CD4-positive, CD25-positive, alpha-beta regulatory T cell (primary cell): ENCODE measurements around the gene TULP4. TPM values are rescaled to one million over a fixed set of nuclear protein-coding genes. Genes with fewer than 3 reads are reported as not detected.
A peak's percentile ranks its signal among the peaks of the same experiment; 100 is the strongest.
"Not testable (repeated sequence)": the region's sequence is repeated elsewhere in the genome, so short reads cannot be mapped to it uniquely, and the experiment has no call there.

Experiments used
- ATAC-seq, 2 donors: fragments of 150-1000 bp; cut with Tn5 transposase; one replicate each; pipeline ENCODE4 v1.10.0; 2021; ENCODE audit warnings: low read depth in 2 of 2, moderate number of reproducible peaks in 2 of 2, moderate library complexity in 1 of 2
- DNase-seq, 3 donors: peaks; one replicate each; pipeline versions ENCODE4 v3.0.0 to v3.0.0-alpha.2; 2012 to 2022; ENCODE audit warnings: mixed read lengths in 1 of 3
- H3K27ac ChIP-seq: one replicate; pipeline ENCODE4 v1.7.0; 2013; ENCODE audit warnings: mild to moderate bottlenecking, low read length; ENCODE audit not compliant: insufficient read depth, poor library complexity, severe bottlenecking
- H3K27me3 ChIP-seq: one replicate; pipeline ENCODE4 v1.7.0; 2013; ENCODE audit warnings: low read length; ENCODE audit not compliant: control insufficient read depth, insufficient read depth
- H3K36me3 ChIP-seq: one replicate; pipeline ENCODE4 v1.7.0; 2013; ENCODE audit warnings: mild to moderate bottlenecking, low read length, moderate library complexity; ENCODE audit not compliant: control insufficient read depth, insufficient read depth
- H3K4me1 ChIP-seq: 2 replicates; pipeline ENCODE4 v1.7.0; 2013; ENCODE audit warnings: mild to moderate bottlenecking, low read length; ENCODE audit not compliant: insufficient read depth, control insufficient read depth, poor library complexity, severe bottlenecking
- H3K4me3 ChIP-seq: one replicate; pipeline ENCODE4 v1.7.0; 2013; ENCODE audit warnings: low read depth, mild to moderate bottlenecking, low read length, moderate library complexity
- H3K9me3 ChIP-seq, 2 experiments: 1 replicate in 1 of 2; 2 replicates in 1 of 2; pipeline ENCODE4 v1.7.0; 2013; ENCODE audit warnings: low read length in 2 of 2, mild to moderate bottlenecking in 1 of 2, moderate library complexity in 1 of 2; ENCODE audit not compliant: control insufficient read depth in 2 of 2
- H3K27ac Mint-ChIP-seq, 3 donors: one replicate each; pipeline ENCODE4 v1.8.0; 2020 to 2022; ENCODE audit warnings: mild to moderate bottlenecking in 3 of 3, mixed read lengths in 3 of 3, moderate library complexity in 2 of 3
- H3K27me3 Mint-ChIP-seq: one replicate; pipeline ENCODE4 v1.8.0; 2022; ENCODE audit warnings: mild to moderate bottlenecking, mixed read lengths
- H3K36me3 Mint-ChIP-seq: one replicate; pipeline ENCODE4 v1.8.0; 2020; ENCODE audit warnings: mixed read lengths
- H3K4me1 Mint-ChIP-seq, 4 donors: one replicate each; pipeline ENCODE4 v1.8.0; 2020 to 2022; ENCODE audit warnings: mixed read lengths in 4 of 4, mild to moderate bottlenecking in 1 of 4
- H3K4me3 Mint-ChIP-seq, 4 donors: one replicate each; pipeline ENCODE4 v1.8.0; 2020 to 2022; ENCODE audit warnings: mild to moderate bottlenecking in 4 of 4, mixed read lengths in 4 of 4, moderate library complexity in 3 of 4
- H3K9me3 Mint-ChIP-seq, 7 donors: one replicate each; pipeline ENCODE4 v1.8.0; 2020 to 2022; ENCODE audit warnings: mixed read lengths in 7 of 7, mild to moderate bottlenecking in 3 of 7, moderate library complexity in 2 of 7
- polyA plus RNA-seq, 4 donors: library from polyadenylated mRNA; unstranded; fragments of 300-500 nt; fragmentation: Illumina TruSeq; gene quantifications; one replicate each; pipeline ENCODE4 v1.2.3, GENCODE V29; 2021
- total RNA-seq: library from RNA; stranded (reverse); gene quantifications from one replicate; pipeline ENCODE4 v1.2.3, GENCODE V29; 2022

TULP4 gene
- total and polyA plus RNA-seq, 5 donors from 2014 or later: 43.3 to 158 (median 56.0) TPM

- Mint-ChIP-seq H3K27ac (peak overlapping the region in 1 of 3 donors; percentile 38), H3K4me3 (no peak overlapping the region), H3K9me3 (peaks cover 1 to 15% (median 7%) of the 10 kb centered on the region in 7 donors), H3K27me3 (peaks cover 49% of the 10 kb centered on the region), H3K36me3 (peaks cover 7% of the 10 kb centered on the region), H3K4me1 (peaks cover 5 to 11% (median 10%) of the 10 kb centered on the region in 4 donors)
- Histone ChIP-seq H3K27me3 (peaks cover 16% of the 10 kb centered on the region), H3K27ac (no peak overlapping the region), H3K36me3 (no peaks in the 10 kb centered on the region), H3K9me3 (peaks cover 0 to 3% of the 10 kb centered on the region in 2 experiments), H3K4me3 (no peak overlapping the region), H3K4me1 (peaks cover 12% of the 10 kb centered on the region)
- ATAC-seq (no peak), DNase-seq (no peak)
Observed at GRCh38 chr6:158522616-158523015, 210.4 kb downstream of the TULP4 start.

GRCh38 chr6:158524311-158524710 is 212.0 kb downstream of the TULP4 start:
- Histone ChIP-seq H3K27ac (no peak overlapping the region), H3K9me3 (peaks cover 0 to 4% of the 10 kb centered on the region in 2 experiments), H3K27me3 (peaks cover 16% of the 10 kb centered on the region), H3K36me3 (no peaks in the 10 kb centered on the region), H3K4me1 (no peaks in the 10 kb centered on the region), H3K4me3 (no peak overlapping the region)
- no peak overlapping the region for H3K27ac Mint-ChIP-seq
- no peak overlapping the region for H3K4me3 Mint-ChIP-seq
- DNase-seq (no peak), ATAC-seq (no peak)
- peaks cover 10% of the 10 kb centered on the region for H3K36me3 Mint-ChIP-seq
- H3K9me3 Mint-ChIP-seq: peaks cover 2 to 19% (median 12%) of the 10 kb centered on the region in 7 donors
- H3K27me3 Mint-ChIP-seq: peaks cover 51% of the 10 kb centered on the region
- H3K4me1 Mint-ChIP-seq: no peaks in the 10 kb centered on the region

- not testable (repeated sequence) for H3K27ac Mint-ChIP-seq, H3K27me3 ChIP-seq, H3K4me1 ChIP-seq, DNase-seq, H3K36me3 ChIP-seq, H3K27ac ChIP-seq, H3K9me3 ChIP-seq, H3K4me3 Mint-ChIP-seq, H3K4me1 Mint-ChIP-seq, ATAC-seq, H3K4me3 ChIP-seq
- Mint-ChIP-seq H3K9me3 (peaks cover 3 to 26% (median 15%) of the 10 kb centered on the region in 7 donors), H3K27me3 (peaks cover 65% of the 10 kb centered on the region), H3K36me3 (peaks cover 10% of the 10 kb centered on the region)
Observed at GRCh38 chr6:158527858-158528257, 215.6 kb downstream of the TULP4 start.

GRCh38 chr6:158528826-158529225 is 216.6 kb downstream of the TULP4 start:
- H3K9me3 Mint-ChIP-seq: peaks cover 3 to 30% (median 18%) of the 10 kb centered on the region in 7 donors
- DNase-seq (no peak), ATAC-seq (no peak)
- Histone ChIP-seq H3K9me3 (peaks cover 0 to 7% of the 10 kb centered on the region in 2 experiments), H3K27me3 (peaks cover 9% of the 10 kb centered on the region), H3K4me1 (no peaks in the 10 kb centered on the region), H3K27ac (no peak overlapping the region), H3K4me3 (no peak overlapping the region), H3K36me3 (no peaks in the 10 kb centered on the region)
- H3K4me1 Mint-ChIP-seq: no peaks in the 10 kb centered on the region
- peaks cover 68% of the 10 kb centered on the region for H3K27me3 Mint-ChIP-seq
- no peak overlapping the region for H3K4me3 Mint-ChIP-seq
- peaks cover 4% of the 10 kb centered on the region for H3K36me3 Mint-ChIP-seq
- no peak overlapping the region for H3K27ac Mint-ChIP-seq

GRCh38 chr6:158529629-158530028 is 217.4 kb downstream of the TULP4 start:
- no peak overlapping the region for H3K27ac Mint-ChIP-seq

GRCh38 chr6:158531566-158531965 is 219.3 kb downstream of the TULP4 start:
- Histone ChIP-seq H3K4me1 (peaks cover 9% of the 10 kb centered on the region), H3K36me3 (no peaks in the 10 kb centered on the region), H3K27me3 (peaks cover 8% of the 10 kb centered on the region), H3K9me3 (peaks cover 0 to 7% of the 10 kb centered on the region in 2 experiments), H3K4me3 (no peak overlapping the region), H3K27ac (no peak overlapping the region)
- peaks cover 70% of the 10 kb centered on the region for H3K27me3 Mint-ChIP-seq
- H3K9me3 Mint-ChIP-seq: peaks cover 2 to 28% (median 15%) of the 10 kb centered on the region in 7 donors
- peak overlapping the region in 1 of 4 donors; percentile 39 for H3K4me3 Mint-ChIP-seq
- DNase-seq (no peak), ATAC-seq (no peak)
- peaks cover 4% of the 10 kb centered on the region for H3K36me3 Mint-ChIP-seq
- H3K27ac Mint-ChIP-seq: no peak overlapping the region
- peaks cover 0 to 4% (median 0%) of the 10 kb centered on the region in 4 donors for H3K4me1 Mint-ChIP-seq

More at GRCh38 chr6:158529629-158530028, 217.4 kb downstream of the TULP4 start:
- Histone ChIP-seq H3K4me1 (no peaks in the 10 kb centered on the region), H3K27ac (no peak overlapping the region), H3K9me3 (peaks cover 0 to 7% of the 10 kb centered on the region in 2 experiments), H3K27me3 (peaks cover 9% of the 10 kb centered on the region), H3K36me3 (no peaks in the 10 kb centered on the region), H3K4me3 (no peak overlapping the region)
- Mint-ChIP-seq H3K36me3 (peaks cover 4% of the 10 kb centered on the region), H3K9me3 (peaks cover 3 to 29% (median 18%) of the 10 kb centered on the region in 7 donors), H3K4me1 (no peaks in the 10 kb centered on the region), H3K4me3 (no peak overlapping the region), H3K27me3 (peaks cover 66% of the 10 kb centered on the region)
- DNase-seq (no peak), ATAC-seq (no peak)

- peaks cover 11% of the 10 kb centered on the region for H3K4me1 ChIP-seq
- peaks cover 6% of the 10 kb centered on the region for H3K27me3 ChIP-seq
- Mint-ChIP-seq H3K4me1 (peaks cover 0 to 4% (median 0%) of the 10 kb centered on the region in 4 donors), H3K27me3 (peaks cover 66% of the 10 kb centered on the region), H3K36me3 (peaks cover 4% of the 10 kb centered on the region), H3K4me3 (no peak overlapping the region), H3K27ac (no peak overlapping the region), H3K9me3 (peaks cover 2 to 24% (median 13%) of the 10 kb centered on the region in 7 donors)
- H3K36me3 ChIP-seq: no peaks in the 10 kb centered on the region
- ATAC-seq (no peak), DNase-seq (no peak)
- H3K9me3 ChIP-seq: peaks cover 0 to 4% of the 10 kb centered on the region in 2 experiments
- no peak overlapping the region for H3K27ac ChIP-seq
- no peak overlapping the region for H3K4me3 ChIP-seq
Observed at GRCh38 chr6:158531970-158532369, 219.7 kb downstream of the TULP4 start.
